Natural killer cell (primary cell): ENCODE results near the gene DCUN1D5. TPM values are rescaled to one million over a fixed set of nuclear protein-coding genes. Genes with fewer than 3 reads are reported as not detected.
A peak's percentile ranks its signal among the peaks of the same experiment; 100 is the strongest.

Source experiments
- ATAC-seq, 3 donors: fragments of 150-1000 bp in 2 of 3; fragments of 200-7000 bp in 1 of 3; cut with Tn5 transposase; 1 replicate in 1 of 3; 2 replicates in 2 of 3; pipeline ENCODE4 v1.10.0; 2021; ENCODE audit warnings: mild to moderate bottlenecking in 2 of 3, moderate library complexity in 2 of 3
- DNase-seq, 2 donors: peaks; one replicate each; pipeline versions ENCODE4 v3.0.0 to v3.0.0-alpha.2; 2013 to 2021; ENCODE audit warnings: mixed read lengths in 1 of 2
- H3K27ac ChIP-seq: one replicate; pipeline ENCODE4 v1.5.1; 2013; ENCODE audit warnings: mild to moderate bottlenecking, low read length
- H3K27me3 ChIP-seq: one replicate; pipeline ENCODE4 v1.6.1; 2013; ENCODE audit warnings: low read length; ENCODE audit not compliant: control insufficient read depth, insufficient read depth
- H3K36me3 ChIP-seq: one replicate; pipeline ENCODE4 v1.6.1; 2013; ENCODE audit warnings: low read length; ENCODE audit not compliant: control insufficient read depth, insufficient read depth
- H3K4me1 ChIP-seq: one replicate; pipeline ENCODE4 v1.6.1; 2013; ENCODE audit warnings: low read length; ENCODE audit not compliant: control insufficient read depth, insufficient read depth
- H3K4me3 ChIP-seq: one replicate; pipeline ENCODE4 v1.5.1; 2013; ENCODE audit warnings: low read length
- H3K9me3 ChIP-seq: one replicate; pipeline ENCODE4 v1.6.1; 2013; ENCODE audit warnings: low read length; ENCODE audit not compliant: control insufficient read depth, insufficient read depth
- H3K27ac Mint-ChIP-seq, 2 donors: one replicate each; pipeline ENCODE4 v1.8.0; 2022; ENCODE audit warnings: mild to moderate bottlenecking in 2 of 2, mixed read lengths in 2 of 2, moderate library complexity in 1 of 2
- H3K27me3 Mint-ChIP-seq, 2 donors: one replicate each; pipeline ENCODE4 v1.8.0; 2022; ENCODE audit warnings: low read depth in 2 of 2, mixed read lengths in 2 of 2
- H3K36me3 Mint-ChIP-seq: one replicate; pipeline ENCODE4 v1.8.0; 2022; ENCODE audit warnings: mixed read lengths
- H3K4me1 Mint-ChIP-seq, 2 donors: one replicate each; pipeline ENCODE4 v1.8.0; 2022; ENCODE audit warnings: mixed read lengths in 2 of 2
- H3K4me3 Mint-ChIP-seq: one replicate; pipeline ENCODE4 v1.8.0; 2022; ENCODE audit warnings: mild to moderate bottlenecking, moderate library complexity, mixed read lengths
- H3K9me3 Mint-ChIP-seq, 2 donors: one replicate each; pipeline ENCODE4 v1.8.0; 2022; ENCODE audit warnings: mixed read lengths in 2 of 2
- WGBS: methylation state at CpG from one replicate; pipeline ENCODE4 v1.1.7; 2013; ENCODE audit warnings: missing lambda C conversion rate; ENCODE audit not compliant: insufficient coverage; 5-methylcytosine and 5-hydroxymethylcytosine counted together
- intact Hi-C: fragments of 100-400 bp; cut with micrococcal nuclease; formaldehyde crosslinking; loops from one replicate; pipeline ENCODE4 v1.14.2; 2022
- total RNA-seq, 4 donors: library from RNA; stranded (reverse); fragments of 120-200 nt in 1 of 4; gene quantifications; one replicate each; pipeline versions ENCODE4 v1.2.3 to v1.2.4, GENCODE V29; 2013 to 2022
- TF ChIP-seq, protein P1 (sequence below): fragments of 200-600 bp; IDR thresholded peaks from one replicate; pipeline ENCODE4 v1.8.0; 2022; ENCODE audit warnings: antibody characterized with exemption

Gene DCUN1D5
- total RNA-seq, 3 donors from 2014 or later (not counting 1 experiment from before 2014, with no cell fraction given): 11.2 to 16.8 (median 15.2) TPM

DNA sequence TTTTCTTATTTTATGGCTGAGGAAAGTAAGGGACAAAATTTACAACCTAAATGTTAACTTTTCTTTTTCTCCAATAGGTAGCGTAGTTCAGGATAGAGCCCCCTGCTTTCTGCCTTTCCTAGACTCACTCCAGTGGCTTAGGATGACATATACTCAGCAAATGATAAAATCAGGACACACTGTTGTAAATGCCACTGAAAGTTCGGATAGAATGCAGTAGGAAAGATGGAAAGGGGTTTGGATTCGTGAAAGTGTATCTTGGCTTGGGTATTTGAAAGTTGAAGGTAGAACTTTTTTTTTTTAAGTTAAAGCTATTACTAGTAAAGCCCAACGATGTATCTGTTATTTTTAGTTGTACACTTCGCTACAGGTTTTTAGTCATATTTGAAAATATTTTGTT is 19.4 kb upstream of the DCUN1D5 start:
- ATAC-seq (no peak), DNase-seq (no peak)
- Mint-ChIP-seq H3K27me3 (no peaks in the 10 kb centered on the region), H3K27ac (no peak overlapping the region), H3K36me3 (no peaks in the 10 kb centered on the region), H3K4me1 (peaks cover 13 to 17% of the 10 kb centered on the region in 2 donors), H3K9me3 (no peaks in the 10 kb centered on the region), H3K4me3 (peak overlapping the region; percentile 42)
- Histone ChIP-seq H3K9me3 (no peaks in the 10 kb centered on the region), H3K4me1 (peaks cover 11% of the 10 kb centered on the region), H3K27me3 (no peaks in the 10 kb centered on the region), H3K36me3 (no peaks in the 10 kb centered on the region), H3K4me3 (no peak overlapping the region), H3K27ac (no peak overlapping the region)
- intact Hi-C loops: no loop called here
- 96% methylated on average over 3 of the region's 5 CpGs for WGBS
- TF ChIP-seq, protein P1, sequence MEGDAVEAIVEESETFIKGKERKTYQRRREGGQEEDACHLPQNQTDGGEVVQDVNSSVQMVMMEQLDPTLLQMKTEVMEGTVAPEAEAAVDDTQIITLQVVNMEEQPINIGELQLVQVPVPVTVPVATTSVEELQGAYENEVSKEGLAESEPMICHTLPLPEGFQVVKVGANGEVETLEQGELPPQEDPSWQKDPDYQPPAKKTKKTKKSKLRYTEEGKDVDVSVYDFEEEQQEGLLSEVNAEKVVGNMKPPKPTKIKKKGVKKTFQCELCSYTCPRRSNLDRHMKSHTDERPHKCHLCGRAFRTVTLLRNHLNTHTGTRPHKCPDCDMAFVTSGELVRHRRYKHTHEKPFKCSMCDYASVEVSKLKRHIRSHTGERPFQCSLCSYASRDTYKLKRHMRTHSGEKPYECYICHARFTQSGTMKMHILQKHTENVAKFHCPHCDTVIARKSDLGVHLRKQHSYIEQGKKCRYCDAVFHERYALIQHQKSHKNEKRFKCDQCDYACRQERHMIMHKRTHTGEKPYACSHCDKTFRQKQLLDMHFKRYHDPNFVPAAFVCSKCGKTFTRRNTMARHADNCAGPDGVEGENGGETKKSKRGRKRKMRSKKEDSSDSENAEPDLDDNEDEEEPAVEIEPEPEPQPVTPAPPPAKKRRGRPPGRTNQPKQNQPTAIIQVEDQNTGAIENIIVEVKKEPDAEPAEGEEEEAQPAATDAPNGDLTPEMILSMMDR: no peak

DNA sequence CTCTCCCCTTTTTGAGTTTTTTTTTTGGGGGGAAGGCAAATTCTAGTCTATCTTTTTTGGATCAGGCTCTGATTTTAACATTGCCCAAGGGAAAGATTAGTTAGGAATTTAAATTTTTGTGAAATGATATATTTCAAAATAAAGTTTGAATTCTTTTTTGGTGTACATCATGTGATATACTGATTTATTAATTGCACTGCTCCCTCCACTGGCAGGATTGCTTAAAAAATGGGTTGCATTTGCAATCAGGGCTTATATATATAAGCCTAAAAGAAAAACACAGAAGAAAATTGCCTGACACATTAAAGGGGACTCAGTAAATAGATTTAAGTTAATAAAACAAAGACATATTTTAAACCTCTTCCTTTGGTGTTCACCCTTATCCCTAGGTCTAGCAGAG is 18.4 kb upstream of the DCUN1D5 start:
- no peaks in the 10 kb centered on the region for H3K36me3 ChIP-seq
- Mint-ChIP-seq H3K27ac (peak overlapping the region; percentile 85 to 99), H3K9me3 (no peaks in the 10 kb centered on the region), H3K27me3 (peaks cover 0 to 9% of the 10 kb centered on the region in 2 donors), H3K36me3 (no peaks in the 10 kb centered on the region), H3K4me3 (peak overlapping the region; percentile 95), H3K4me1 (peaks cover 13 to 17% of the 10 kb centered on the region in 2 donors)
- peaks cover 11% of the 10 kb centered on the region for H3K4me1 ChIP-seq
- H3K4me3 ChIP-seq: no peak overlapping the region
- H3K27ac ChIP-seq: no peak overlapping the region
- ATAC-seq (no peak), DNase-seq (peak in 1 of 2 donors; percentile 30)
- TF ChIP-seq, protein P1: no peak
- intact Hi-C loops: no loop called here
- no peaks in the 10 kb centered on the region for H3K9me3 ChIP-seq
- peaks cover 3% of the 10 kb centered on the region for H3K27me3 ChIP-seq

DNA sequence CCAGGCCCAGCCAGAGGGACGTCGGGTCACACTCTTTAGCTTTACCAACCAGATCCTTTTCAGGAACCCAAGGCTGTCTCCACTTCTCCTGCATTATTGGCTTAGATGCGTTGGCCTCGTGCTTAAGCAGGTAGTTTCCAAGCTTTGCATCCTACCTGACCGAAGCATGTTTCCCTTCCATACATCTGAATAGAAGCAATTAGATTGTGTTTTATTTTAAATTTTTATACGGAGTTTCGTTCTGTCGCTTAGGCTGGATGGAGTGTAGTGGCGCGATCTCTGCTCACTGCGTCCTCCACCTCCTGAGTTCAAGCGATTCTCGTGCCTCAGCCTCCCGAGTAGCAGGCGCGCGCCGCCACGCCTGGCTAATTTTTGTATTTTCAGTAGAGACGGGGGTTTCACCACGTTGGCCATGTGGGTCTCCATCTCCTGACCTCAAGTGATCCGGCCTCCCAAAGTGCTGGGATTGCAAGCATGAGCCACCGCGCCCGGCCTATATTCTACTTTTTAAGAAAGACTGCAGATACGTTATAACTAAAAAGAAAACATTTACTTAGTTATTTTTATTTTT is 17.9 kb upstream of the DCUN1D5 start:
- TF ChIP-seq, protein P1: no peak
- H3K4me1 ChIP-seq: peaks cover 11% of the 10 kb centered on the region
- ATAC-seq (no peak), DNase-seq (no peak)
- Mint-ChIP-seq H3K27me3 (peaks cover 0 to 11% of the 10 kb centered on the region in 2 donors), H3K4me1 (peaks cover 13 to 17% of the 10 kb centered on the region in 2 donors), H3K9me3 (no peaks in the 10 kb centered on the region), H3K4me3 (peak overlapping the region; percentile 95), H3K27ac (peak overlapping the region; percentile 85 to 99), H3K36me3 (no peaks in the 10 kb centered on the region)
- peaks cover 4% of the 10 kb centered on the region for H3K27me3 ChIP-seq
- peak overlapping the region; percentile 56 for H3K4me3 ChIP-seq
- H3K27ac ChIP-seq: peak overlapping the region; percentile 58
- no peaks in the 10 kb centered on the region for H3K9me3 ChIP-seq
- H3K36me3 ChIP-seq: no peaks in the 10 kb centered on the region
- WGBS: 23% methylated on average over 21 of the region's 26 CpGs
- intact Hi-C loops: loop anchor here (1.0 to 5.0 kb wide), 2 partner anchors 18 to 73 kb away; partner anchors contain the start of gene DCUN1D5
